Measurements from ENCODE around the gene KLC1. TPM values are rescaled to one million over a fixed set of nuclear protein-coding genes. Genes with fewer than 3 reads are reported as not detected.

The KLC1 gene
- total and polyA plus RNA-seq, 4 donors = 22.9 to 131 (median 46.0) TPM

- no peak for TF ChIP-seq CTCF (IDR thresholded peaks at IDR 0.05; ENCODE audit: low read depth, low read length, missing input control)
- TF ChIP-seq FOXA2 (IDR thresholded peaks at IDR 0.05) = no peak
- TF ChIP-seq RXRA (IDR thresholded peaks at IDR 0.05) = no peak
These were observed 68.2 kb downstream of the KLC1 start (continued) for GRCh38 chr14:103697206-103697602.

GRCh38 chr14:103697603-103698379 is 68.8 kb downstream of the KLC1 start:
- Histone ChIP-seq H3K4me3 (ENCODE audit: low read depth in 1 of 3, low read length in 3 of 3) (no peak overlapping the region), H3K9ac (ENCODE audit: low read depth in 1 of 2, low read length in 2 of 2) (no peak overlapping the region), H3K27me3 (ENCODE audit: control insufficient read depth in 4 of 4, insufficient read depth in 4 of 4, low read length in 3 of 4) (no peaks in the 10 kb centered on the region), H3K36me3 (ENCODE audit: control insufficient read depth in 4 of 4, insufficient read depth in 3 of 4, low read depth in 1 of 4, low read length in 3 of 4) (peaks cover 14 to 22% (median 20%) of the 10 kb centered on the region in 4 donors), H3K4me1 (ENCODE audit: control insufficient read depth in 4 of 4, insufficient read depth in 4 of 4, low read length in 3 of 4) (peaks cover 3 to 30% (median 13%) of the 10 kb centered on the region in 4 donors), H3K9me3 (ENCODE audit: control insufficient read depth in 4 of 4, low read length in 3 of 4) (no peaks in the 10 kb centered on the region), H3K27ac (ENCODE audit: low read depth in 1 of 2, low read length in 2 of 2) (no peak overlapping the region)
- TF ChIP-seq RXRA (IDR thresholded peaks at IDR 0.05) (no peak), SP1 (IDR thresholded peaks at IDR 0.05) (no peak), HNF4G (IDR thresholded peaks at IDR 0.05) (no peak), JUND (IDR thresholded peaks at IDR 0.05) (no peak), TAF1 (conservative IDR thresholded peaks at IDR 0.05) (no peak), FOXA1 (IDR thresholded peaks at IDR 0.05) (no peak), NR2F2 (IDR thresholded peaks at IDR 0.05) (no peak)
- TF ChIP-seq, protein P1, sequence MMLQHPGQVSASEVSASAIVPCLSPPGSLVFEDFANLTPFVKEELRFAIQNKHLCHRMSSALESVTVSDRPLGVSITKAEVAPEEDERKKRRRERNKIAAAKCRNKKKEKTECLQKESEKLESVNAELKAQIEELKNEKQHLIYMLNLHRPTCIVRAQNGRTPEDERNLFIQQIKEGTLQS (IDR thresholded peaks at IDR 0.05) = no peak
- TF ChIP-seq, protein P2, sequence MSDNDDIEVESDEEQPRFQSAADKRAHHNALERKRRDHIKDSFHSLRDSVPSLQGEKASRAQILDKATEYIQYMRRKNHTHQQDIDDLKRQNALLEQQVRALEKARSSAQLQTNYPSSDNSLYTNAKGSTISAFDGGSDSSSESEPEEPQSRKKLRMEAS (IDR thresholded peaks at IDR 0.05) = no peak
- TF ChIP-seq, protein P3, sequence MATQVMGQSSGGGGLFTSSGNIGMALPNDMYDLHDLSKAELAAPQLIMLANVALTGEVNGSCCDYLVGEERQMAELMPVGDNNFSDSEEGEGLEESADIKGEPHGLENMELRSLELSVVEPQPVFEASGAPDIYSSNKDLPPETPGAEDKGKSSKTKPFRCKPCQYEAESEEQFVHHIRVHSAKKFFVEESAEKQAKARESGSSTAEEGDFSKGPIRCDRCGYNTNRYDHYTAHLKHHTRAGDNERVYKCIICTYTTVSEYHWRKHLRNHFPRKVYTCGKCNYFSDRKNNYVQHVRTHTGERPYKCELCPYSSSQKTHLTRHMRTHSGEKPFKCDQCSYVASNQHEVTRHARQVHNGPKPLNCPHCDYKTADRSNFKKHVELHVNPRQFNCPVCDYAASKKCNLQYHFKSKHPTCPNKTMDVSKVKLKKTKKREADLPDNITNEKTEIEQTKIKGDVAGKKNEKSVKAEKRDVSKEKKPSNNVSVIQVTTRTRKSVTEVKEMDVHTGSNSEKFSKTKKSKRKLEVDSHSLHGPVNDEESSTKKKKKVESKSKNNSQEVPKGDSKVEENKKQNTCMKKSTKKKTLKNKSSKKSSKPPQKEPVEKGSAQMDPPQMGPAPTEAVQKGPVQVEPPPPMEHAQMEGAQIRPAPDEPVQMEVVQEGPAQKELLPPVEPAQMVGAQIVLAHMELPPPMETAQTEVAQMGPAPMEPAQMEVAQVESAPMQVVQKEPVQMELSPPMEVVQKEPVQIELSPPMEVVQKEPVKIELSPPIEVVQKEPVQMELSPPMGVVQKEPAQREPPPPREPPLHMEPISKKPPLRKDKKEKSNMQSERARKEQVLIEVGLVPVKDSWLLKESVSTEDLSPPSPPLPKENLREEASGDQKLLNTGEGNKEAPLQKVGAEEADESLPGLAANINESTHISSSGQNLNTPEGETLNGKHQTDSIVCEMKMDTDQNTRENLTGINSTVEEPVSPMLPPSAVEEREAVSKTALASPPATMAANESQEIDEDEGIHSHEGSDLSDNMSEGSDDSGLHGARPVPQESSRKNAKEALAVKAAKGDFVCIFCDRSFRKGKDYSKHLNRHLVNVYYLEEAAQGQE (IDR thresholded peaks at IDR 0.05) = no peak
- WGBS = 92% methylated on average over 14 of the region's 14 CpGs
- DNase-seq (ENCODE audit: low spot score) = no peak

DNA sequence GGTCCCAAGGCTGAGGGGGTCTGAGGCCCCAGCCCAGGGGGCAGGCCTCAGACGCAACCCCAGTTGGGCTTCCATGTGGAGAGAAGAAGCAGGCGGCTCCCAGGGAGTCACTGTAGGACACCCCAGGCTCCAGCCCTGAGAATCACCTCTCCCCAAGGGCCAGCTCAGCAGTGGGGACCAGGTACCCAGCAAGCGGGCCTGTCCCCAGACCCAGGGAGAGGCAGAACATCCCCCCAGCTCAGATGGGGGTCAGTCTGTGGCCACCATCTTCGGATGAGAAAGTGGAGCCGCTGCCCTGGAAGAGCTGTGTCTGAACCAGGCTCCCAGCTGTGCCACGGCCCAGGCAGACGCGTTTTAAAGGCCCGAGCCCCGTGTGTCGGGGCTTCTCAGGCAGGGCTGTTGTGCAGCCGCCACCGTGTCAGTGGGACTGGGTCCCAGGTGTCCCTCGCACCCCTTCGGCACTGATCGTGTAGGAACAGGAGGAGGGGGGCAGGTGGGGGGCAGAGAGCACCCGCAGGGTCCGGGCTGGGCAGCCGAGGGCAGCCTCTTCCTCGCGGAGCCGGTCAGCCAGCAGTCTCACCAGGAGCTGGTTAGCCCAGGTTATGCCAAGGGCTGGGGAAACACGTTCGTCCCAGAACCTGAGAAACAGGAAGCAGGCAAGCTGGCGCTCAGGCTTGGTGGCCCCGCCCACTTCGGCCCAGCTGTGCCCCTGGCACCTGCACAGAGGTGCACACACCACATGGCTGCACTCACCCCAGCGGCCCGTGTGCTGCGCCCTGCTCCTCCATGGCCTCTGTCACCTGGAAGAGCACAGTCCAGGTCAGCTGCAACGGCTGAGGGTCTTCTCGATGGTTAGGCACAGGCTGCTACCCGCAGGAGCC is 69.6 kb downstream of the KLC1 start:
- Histone ChIP-seq H3K9ac (ENCODE audit: low read depth in 1 of 2, low read length in 2 of 2) (no peak overlapping the region), H3K27me3 (ENCODE audit: control insufficient read depth in 4 of 4, insufficient read depth in 4 of 4, low read length in 3 of 4) (no peaks in the 10 kb centered on the region), H3K4me3 (ENCODE audit: low read depth in 1 of 3, low read length in 3 of 3) (no peak overlapping the region), H3K9me3 (ENCODE audit: control insufficient read depth in 4 of 4, low read length in 3 of 4) (no peaks in the 10 kb centered on the region), H3K36me3 (ENCODE audit: control insufficient read depth in 4 of 4, insufficient read depth in 3 of 4, low read depth in 1 of 4, low read length in 3 of 4) (peaks cover 9 to 20% (median 12%) of the 10 kb centered on the region in 4 donors), H3K27ac (ENCODE audit: low read depth in 1 of 2, low read length in 2 of 2) (no peak overlapping the region), H3K4me1 (ENCODE audit: control insufficient read depth in 4 of 4, insufficient read depth in 4 of 4, low read length in 3 of 4) (peaks cover 3 to 30% (median 13%) of the 10 kb centered on the region in 4 donors)
- DNase-seq (ENCODE audit: low spot score) = no peak
- WGBS = 82% methylated on average over 33 of the region's 33 CpGs
- TF ChIP-seq RAD21 (IDR thresholded peaks at IDR 0.05) (no peak), HNF4G (IDR thresholded peaks at IDR 0.05) (no peak), JUND (IDR thresholded peaks at IDR 0.05) (no peak), CTCF (IDR thresholded peaks at IDR 0.05; ENCODE audit: low read depth, low read length, missing input control) (no peak), RXRA (IDR thresholded peaks at IDR 0.05) (no peak), EGR1 (IDR thresholded peaks at IDR 0.05; ENCODE audit: low read depth in 2 of 2) (no peak), ZBTB33 (IDR thresholded peaks at IDR 0.05) (no peak), HNF4A (conservative IDR thresholded peaks at IDR 0.05) (no peak), SP1 (IDR thresholded peaks at IDR 0.05) (no peak)
- TF ChIP-seq, protein P1 (IDR thresholded peaks at IDR 0.05) = no peak
- TF ChIP-seq, protein P2 (IDR thresholded peaks at IDR 0.05) = no peak

Measured in liver (tissue), 9 donors.